ENCODE data around the gene PICALM.
"Not testable (repeated sequence)": the region's sequence is repeated elsewhere in the genome, so short reads cannot be mapped to it uniquely, and the experiment has no call there.

DNA sequence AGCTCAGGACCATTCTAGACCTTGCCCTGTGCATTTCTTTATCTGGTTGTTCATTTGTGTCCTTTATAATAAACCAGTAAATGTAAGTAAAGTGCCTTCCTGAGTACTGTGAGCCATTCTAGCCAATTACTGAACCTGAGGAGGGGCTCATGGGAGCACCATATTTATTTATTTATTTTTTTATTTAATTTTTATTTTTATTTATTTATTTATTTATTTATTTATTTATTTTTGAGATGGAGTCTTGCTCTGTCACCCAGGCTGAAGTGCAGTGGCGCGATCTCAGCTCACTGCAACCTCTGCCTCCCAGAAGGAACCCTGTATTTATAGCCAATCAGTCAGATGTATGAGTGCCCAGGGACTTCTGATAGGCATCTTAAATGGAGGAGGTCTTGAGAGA lies 18.8 kb upstream of the PICALM start:
- not testable (repeated sequence) for TF ChIP-seq CTCF, POLR2A (IDR thresholded peaks at IDR 0.05)

All from testis (tissue), 2 donors.